Neuronal stem cell (in vitro differentiated cells): Measurements from ENCODE around the gene ZNF142.

Source experiments
- DNase-seq: peaks from one replicate; pipeline ENCODE4 v3.0.0-alpha.2; 2013; ENCODE audit warnings: low spot score
- H2AFZ ChIP-seq: one replicate; pipeline ENCODE4 v1.6.1; 2013; ENCODE audit warnings: mild to moderate bottlenecking, low read length, inconsistent platforms
- H2AK5ac ChIP-seq: 2 replicates; pipeline ENCODE4 v1.6.1; 2013; ENCODE audit warnings: low read depth, mild to moderate bottlenecking, inconsistent platforms, low read length, moderate library complexity, mixed read lengths
- H2BK120ac ChIP-seq: 2 replicates; pipeline ENCODE4 v1.6.1; 2013; ENCODE audit warnings: low read depth, mild to moderate bottlenecking, inconsistent platforms, low read length, moderate library complexity, mixed read lengths
- H2BK12ac ChIP-seq: one replicate; pipeline ENCODE4 v1.6.1; 2013; ENCODE audit warnings: low read length, inconsistent platforms
- H2BK15ac ChIP-seq: 2 replicates; pipeline ENCODE4 v1.6.1; 2013; ENCODE audit warnings: mild to moderate bottlenecking, low read length, inconsistent platforms, mixed read lengths
- H2BK5ac ChIP-seq: one replicate; pipeline ENCODE4 v1.6.1; 2013; ENCODE audit warnings: inconsistent platforms, mild to moderate bottlenecking, low read length, moderate library complexity
- H3K14ac ChIP-seq: one replicate; pipeline ENCODE4 v1.6.1; 2013; ENCODE audit warnings: low read length, inconsistent platforms
- H3K18ac ChIP-seq: 2 replicates; pipeline ENCODE4 v1.6.1; 2013; ENCODE audit warnings: low read length, inconsistent platforms
- H3K23ac ChIP-seq: 2 replicates; pipeline ENCODE4 v1.6.1; 2013; ENCODE audit warnings: low read depth, mild to moderate bottlenecking, mixed read lengths, low read length, inconsistent platforms; ENCODE audit not compliant: poor library complexity
- H3K27ac ChIP-seq: replicated peaks from 3 replicates; pipeline ENCODE4 v1.5.1; 2013; ENCODE audit warnings: low read length, inconsistent platforms
- H3K27me3 ChIP-seq, 3 experiments: 2 replicates each; pipeline ENCODE4 v1.6.1; 2013; ENCODE audit warnings: low read length in 3 of 3, mild to moderate bottlenecking in 2 of 3, inconsistent platforms in 1 of 3, low read depth in 1 of 3, mixed read lengths in 1 of 3, moderate library complexity in 1 of 3; ENCODE audit not compliant: control insufficient read depth in 3 of 3, insufficient read depth in 3 of 3
- H3K36me3 ChIP-seq, 2 donors: replicated peaks in 1 of 2; 2 replicates each; pipeline ENCODE4 v1.6.1; 2013; ENCODE audit warnings: low read length in 2 of 2; ENCODE audit not compliant: control insufficient read depth in 2 of 2, insufficient read depth in 2 of 2
- H3K4ac ChIP-seq: 2 replicates; pipeline ENCODE4 v1.6.1; 2013; ENCODE audit warnings: inconsistent platforms, mild to moderate bottlenecking, low read length, moderate library complexity
- H3K4me1 ChIP-seq, 2 donors: 1 replicate in 1 of 2; 2 replicates in 1 of 2; pipeline ENCODE4 v1.6.1; 2013; ENCODE audit warnings: low read length in 2 of 2, low read depth in 1 of 2; ENCODE audit not compliant: control insufficient read depth in 2 of 2, insufficient read depth in 1 of 2
- H3K4me2 ChIP-seq: one replicate; pipeline ENCODE4 v1.6.1; 2013; ENCODE audit warnings: mild to moderate bottlenecking, low read length, inconsistent platforms; ENCODE audit not compliant: insufficient read depth, poor library complexity, severe bottlenecking
- H3K4me3 ChIP-seq, 2 donors: 2 replicates each; pipeline ENCODE4 v1.5.1; 2013; ENCODE audit warnings: low read length in 2 of 2, mild to moderate bottlenecking in 2 of 2, inconsistent platforms in 1 of 2, moderate library complexity in 1 of 2
- H3K79me1 ChIP-seq: one replicate; pipeline ENCODE4 v1.6.1; 2013; ENCODE audit warnings: low read depth, mild to moderate bottlenecking, inconsistent platforms, low read length, moderate library complexity
- H3K9ac ChIP-seq: one replicate; pipeline ENCODE4 v1.6.1; 2013; ENCODE audit warnings: mild to moderate bottlenecking, low read depth, low read length, inconsistent platforms; ENCODE audit not compliant: poor library complexity
- H3K9me3 ChIP-seq, 2 donors: replicated peaks in 1 of 2; 2 replicates each; pipeline versions ENCODE3 to v1.6.1; 2013; ENCODE audit warnings: low read length in 2 of 2, mild to moderate bottlenecking in 2 of 2, inconsistent platforms in 1 of 2, low read depth in 1 of 2, mixed read lengths in 1 of 2, moderate library complexity in 1 of 2; ENCODE audit not compliant: control insufficient read depth in 2 of 2, insufficient read depth in 1 of 2
- H4K8ac ChIP-seq: one replicate; pipeline ENCODE4 v1.6.1; 2013; ENCODE audit warnings: low read depth, mild to moderate bottlenecking, inconsistent platforms, low read length, moderate library complexity
- H4K91ac ChIP-seq: one replicate; pipeline ENCODE4 v1.6.1; 2013; ENCODE audit warnings: low read length, low read depth, mild to moderate bottlenecking, inconsistent platforms; ENCODE audit not compliant: poor library complexity
- WGBS, 2 donors: extraction: QIAGEN DNeasy Blood & Tissue Kit; methylation state at CpG; one replicate each; pipeline ENCODE4 v1.1.7; 2013; ENCODE audit warnings: missing lambda C conversion rate in 2 of 2, mixed read lengths in 1 of 2; ENCODE audit not compliant: insufficient read length in 2 of 2, insufficient replicate concordance in 1 of 2; ENCODE audit errors: extremely low coverage in 2 of 2; 5-methylcytosine and 5-hydroxymethylcytosine counted together

The ZNF142 gene

GRCh38 chr2:218701806-218702205 is 42.4 kb upstream of the ZNF142 start:
- Histone ChIP-seq H3K36me3 (peaks cover 21 to 51% of the 10 kb centered on the region in 2 donors), H3K18ac (no peak overlapping the region)
- no CpG with 5 or more reads among the region's 2 CpGs for WGBS, 2 donors

GRCh38 chr2:218698885-218699284 is 39.5 kb upstream of the ZNF142 start:
- Histone ChIP-seq H3K4me3 (no peak overlapping the region), H3K27me3 (no peaks in the 10 kb centered on the region), H2BK120ac (no peak overlapping the region), H2BK12ac (no peak overlapping the region), H3K4me2 (no peak overlapping the region), H3K4ac (no peak overlapping the region), H3K18ac (no peak overlapping the region), H2AFZ (no peak overlapping the region), H3K23ac (no peak overlapping the region), H2AK5ac (no peak overlapping the region), H3K36me3 (peaks cover 21 to 63% of the 10 kb centered on the region in 2 donors), H3K9ac (no peak overlapping the region), H4K91ac (no peak overlapping the region), H3K27ac (no peak overlapping the region), H2BK5ac (no peak overlapping the region), H3K4me1 (peaks cover 11% of the 10 kb centered on the region in 2 donors), H3K9me3 (no peaks in the 10 kb centered on the region), H2BK15ac (no peak overlapping the region), H4K8ac (no peak overlapping the region), H3K79me1 (no peaks in the 10 kb centered on the region), H3K14ac (no peak overlapping the region)
- DNase-seq = no peak
- no CpG with 5 or more reads among the region's 8 CpGs for WGBS, 2 donors

More at GRCh38 chr2:218701806-218702205, 42.4 kb upstream of the ZNF142 start:
- no peaks in the 10 kb centered on the region for H3K79me1 ChIP-seq
- no peak overlapping the region for H2BK12ac ChIP-seq
- H3K9me3 ChIP-seq = no peaks in the 10 kb centered on the region
- H3K4me2 ChIP-seq = no peak overlapping the region
- H3K4me1 ChIP-seq = peaks cover 0 to 5% of the 10 kb centered on the region in 2 donors
- H2AK5ac ChIP-seq = no peak overlapping the region
- DNase-seq = no peak
- no peak overlapping the region for H3K27ac ChIP-seq
- no peak overlapping the region for H2AFZ ChIP-seq
- no peak overlapping the region for H2BK15ac ChIP-seq
- H3K14ac ChIP-seq = no peak overlapping the region
- no peak overlapping the region for H3K4ac ChIP-seq
- H4K91ac ChIP-seq = no peak overlapping the region
- no peak overlapping the region for H2BK120ac ChIP-seq
- no peak overlapping the region for H4K8ac ChIP-seq
- no peak overlapping the region for H2BK5ac ChIP-seq
- H3K4me3 ChIP-seq = no peak overlapping the region
- peak overlapping the region; percentile 2 for H3K9ac ChIP-seq
- no peaks in the 10 kb centered on the region for H3K27me3 ChIP-seq
- H3K23ac ChIP-seq = no peak overlapping the region

DNA sequence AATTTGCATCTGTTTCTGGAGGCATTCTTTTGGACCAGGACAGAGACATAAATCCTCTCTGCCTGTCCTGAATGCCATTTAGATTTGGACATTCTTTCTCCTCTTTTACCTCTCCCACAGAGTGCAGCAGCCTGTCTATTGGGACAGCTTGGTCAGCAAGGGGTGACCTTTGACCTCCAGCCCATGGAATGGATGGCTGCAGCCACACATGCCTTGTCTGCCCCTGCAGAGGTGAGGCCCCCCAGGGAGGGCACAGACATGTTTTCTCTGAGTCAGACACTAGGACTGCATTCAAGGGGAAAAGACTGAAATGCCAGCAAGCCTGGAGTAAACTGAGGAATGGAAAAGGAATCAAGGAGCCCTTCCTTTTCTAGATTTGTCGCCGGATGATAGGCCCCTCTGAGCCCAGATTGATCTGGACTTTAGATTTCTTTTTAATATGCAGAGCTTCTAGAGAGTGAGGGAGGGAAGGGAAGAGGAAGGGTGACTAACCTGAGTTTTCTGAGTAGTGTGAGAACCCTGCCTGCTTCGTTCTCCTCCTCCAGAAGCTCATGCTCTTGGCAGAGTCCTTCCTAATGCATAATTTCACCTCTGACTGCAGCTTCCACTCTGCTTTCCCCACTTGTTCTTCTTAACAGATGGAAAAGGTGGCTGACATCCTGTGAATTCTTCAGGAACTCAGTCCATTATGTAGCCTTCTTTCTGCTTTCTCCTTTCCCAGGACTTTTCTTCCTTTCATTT is 35.2 kb upstream of the ZNF142 start:
- peak; percentile 72 for DNase-seq
- Histone ChIP-seq H2BK5ac (no peak overlapping the region), H3K4me1 (peaks cover 14 to 16% of the 10 kb centered on the region in 2 donors), H4K8ac (no peak overlapping the region), H3K27ac (peak overlapping the region; percentile 60), H2AFZ (no peak overlapping the region), H2AK5ac (no peak overlapping the region), H3K4me3 (no peak overlapping the region), H3K9ac (no peak overlapping the region), H3K14ac (no peak overlapping the region), H3K18ac (no peak overlapping the region), H3K23ac (no peak overlapping the region), H3K4ac (no peak overlapping the region), H3K4me2 (peak overlapping the region; percentile 44), H2BK120ac (no peak overlapping the region), H2BK15ac (no peak overlapping the region), H3K27me3 (no peaks in the 10 kb centered on the region), H3K9me3 (no peaks in the 10 kb centered on the region), H3K36me3 (peaks cover 26 to 83% of the 10 kb centered on the region in 2 donors), H4K91ac (no peak overlapping the region), H2BK12ac (no peak overlapping the region), H3K79me1 (no peaks in the 10 kb centered on the region)
- no CpG with 5 or more reads among the region's 3 CpGs for WGBS, 2 donors

DNA sequence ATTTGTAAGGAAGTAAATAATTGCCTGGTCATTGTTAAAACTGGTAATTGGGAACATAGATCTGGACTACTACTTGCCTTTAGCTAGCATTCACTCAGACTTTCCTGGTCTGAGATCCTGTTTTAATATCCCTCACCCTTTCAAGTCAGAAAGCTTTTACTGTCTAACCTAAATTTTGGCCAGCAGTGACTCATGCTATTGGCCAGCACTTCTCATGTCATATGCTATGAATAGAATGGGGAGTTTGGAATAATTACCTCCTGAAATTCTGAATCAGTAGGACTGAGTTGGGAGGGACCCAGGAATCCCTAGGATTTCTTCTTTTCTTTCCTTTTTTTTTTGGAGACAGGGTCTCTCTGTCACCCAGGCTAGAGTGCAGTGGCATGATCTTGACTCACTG is 31.8 kb upstream of the ZNF142 start:
- Histone ChIP-seq H4K91ac (no peak overlapping the region), H3K27ac (no peak overlapping the region), H3K18ac (no peak overlapping the region), H3K4me2 (no peak overlapping the region), H3K23ac (no peak overlapping the region), H3K4me1 (peaks cover 10 to 16% of the 10 kb centered on the region in 2 donors), H2BK120ac (no peak overlapping the region), H4K8ac (no peak overlapping the region), H2BK15ac (no peak overlapping the region), H3K9ac (no peak overlapping the region), H3K9me3 (no peaks in the 10 kb centered on the region), H3K4me3 (no peak overlapping the region), H2AFZ (no peak overlapping the region), H3K27me3 (no peaks in the 10 kb centered on the region), H2BK12ac (no peak overlapping the region), H3K36me3 (peaks cover 19 to 70% of the 10 kb centered on the region in 2 donors), H2BK5ac (no peak overlapping the region), H3K79me1 (no peaks in the 10 kb centered on the region), H2AK5ac (no peak overlapping the region), H3K4ac (no peak overlapping the region), H3K14ac (no peak overlapping the region)
- DNase-seq = no peak
